IMR-90 (cell line): Measurements from ENCODE around the gene AGGF1.

Experiments
- BHLHE40 ChIP-seq: fragments of 150-350 bp; IDR thresholded peaks from 2 replicates; pipeline ENCODE4 v1.6.1; 2016; ENCODE audit warnings: mild to moderate bottlenecking, low read depth, low read length
- CEBPB ChIP-seq: IDR thresholded peaks from 2 replicates; pipeline ENCODE4 v1.6.1; 2012; ENCODE audit warnings: low read depth, low read length, improper control_type of control experiment
- MAFK ChIP-seq: IDR thresholded peaks from 2 replicates; pipeline ENCODE4 v1.6.1; 2012; ENCODE audit warnings: low read depth, low read length, improper control_type of control experiment
- MAZ ChIP-seq: IDR thresholded peaks from 2 replicates; pipeline ENCODE4 v1.6.1; 2012; ENCODE audit warnings: low read depth, mild to moderate bottlenecking, low read length, improper control_type of control experiment, moderate library complexity, borderline replicate concordance
- MXI1 ChIP-seq: IDR thresholded peaks from 2 replicates; pipeline ENCODE4 v1.6.1; 2012; ENCODE audit warnings: low read depth, mild to moderate bottlenecking, low read length, moderate library complexity, borderline replicate concordance
- POLR2A ChIP-seq: IDR thresholded peaks from 2 replicates; pipeline ENCODE4 v1.6.1; 2012; ENCODE audit warnings: mild to moderate bottlenecking, low read depth, low read length
- RAD21 ChIP-seq: IDR thresholded peaks from 2 replicates; pipeline ENCODE4 v1.6.1; 2012; ENCODE audit warnings: low read length, improper control_type of control experiment
- RCOR1 ChIP-seq: IDR thresholded peaks from 2 replicates; pipeline ENCODE4 v1.6.1; 2012; ENCODE audit warnings: mild to moderate bottlenecking, low read length, improper control_type of control experiment; ENCODE audit not compliant: insufficient replicate concordance
- RFX5 ChIP-seq: IDR thresholded peaks from 2 replicates; pipeline ENCODE4 v1.8.0; 2012; ENCODE audit warnings: low read depth, mild to moderate bottlenecking, low read length, moderate library complexity
- SMC3 ChIP-seq: fragments of 150-350 bp; IDR thresholded peaks from 2 replicates; pipeline ENCODE4 v1.6.1; 2016; ENCODE audit warnings: low read depth, mild to moderate bottlenecking, antibody characterized with exemption, low read length, moderate library complexity
- TF ChIP-seq, protein P1 (sequence below): conservative IDR thresholded peaks from 2 replicates; pipeline ENCODE4 v1.5.1; 2012; ENCODE audit warnings: mild to moderate bottlenecking, low read depth, low read length, improper control_type of control experiment
- TF ChIP-seq, protein P2 (sequence below): fragments of 150-350 bp; IDR thresholded peaks from 2 replicates; pipeline ENCODE4 v1.6.1; 2017; ENCODE audit warnings: mild to moderate bottlenecking, antibody characterized with exemption, low read length, low read depth

DNA sequence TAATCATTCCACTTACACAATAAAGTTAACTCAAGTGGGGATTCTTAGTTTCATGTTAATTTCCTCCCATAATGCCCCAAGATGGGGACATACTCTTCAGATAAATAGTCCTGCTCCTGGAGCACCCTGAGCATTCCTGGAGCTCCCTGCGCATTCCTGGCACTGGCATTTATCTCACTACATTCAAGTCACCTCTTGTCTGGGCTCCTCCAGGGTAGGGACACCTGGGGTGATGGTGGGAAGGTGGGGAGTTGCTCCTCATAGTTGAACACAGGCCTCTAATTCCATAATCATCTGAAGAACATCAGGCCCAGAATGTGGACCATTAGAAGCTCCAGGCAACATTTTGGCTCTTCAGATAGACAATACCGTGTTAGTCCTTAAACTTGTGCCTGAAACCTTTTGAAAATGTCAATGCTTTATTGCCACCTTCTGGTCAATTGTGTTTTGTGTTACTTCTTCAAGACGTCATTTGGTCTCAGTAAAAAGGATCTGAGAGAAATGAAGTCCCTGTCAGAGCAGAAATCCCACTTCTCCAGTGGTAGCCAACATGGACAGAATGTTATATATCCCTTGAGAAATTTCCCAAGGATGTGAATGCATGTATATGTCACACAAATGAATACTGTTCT, 14.2 kb upstream of the AGGF1 start:
- TF ChIP-seq MXI1: no peak
- TF ChIP-seq, protein P1, sequence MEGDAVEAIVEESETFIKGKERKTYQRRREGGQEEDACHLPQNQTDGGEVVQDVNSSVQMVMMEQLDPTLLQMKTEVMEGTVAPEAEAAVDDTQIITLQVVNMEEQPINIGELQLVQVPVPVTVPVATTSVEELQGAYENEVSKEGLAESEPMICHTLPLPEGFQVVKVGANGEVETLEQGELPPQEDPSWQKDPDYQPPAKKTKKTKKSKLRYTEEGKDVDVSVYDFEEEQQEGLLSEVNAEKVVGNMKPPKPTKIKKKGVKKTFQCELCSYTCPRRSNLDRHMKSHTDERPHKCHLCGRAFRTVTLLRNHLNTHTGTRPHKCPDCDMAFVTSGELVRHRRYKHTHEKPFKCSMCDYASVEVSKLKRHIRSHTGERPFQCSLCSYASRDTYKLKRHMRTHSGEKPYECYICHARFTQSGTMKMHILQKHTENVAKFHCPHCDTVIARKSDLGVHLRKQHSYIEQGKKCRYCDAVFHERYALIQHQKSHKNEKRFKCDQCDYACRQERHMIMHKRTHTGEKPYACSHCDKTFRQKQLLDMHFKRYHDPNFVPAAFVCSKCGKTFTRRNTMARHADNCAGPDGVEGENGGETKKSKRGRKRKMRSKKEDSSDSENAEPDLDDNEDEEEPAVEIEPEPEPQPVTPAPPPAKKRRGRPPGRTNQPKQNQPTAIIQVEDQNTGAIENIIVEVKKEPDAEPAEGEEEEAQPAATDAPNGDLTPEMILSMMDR: peak; percentile 43
- TF ChIP-seq CEBPB: no peak
- no peak for TF ChIP-seq RCOR1
- no peak for TF ChIP-seq POLR2A
- no peak for TF ChIP-seq RFX5
- TF ChIP-seq, protein P2, sequence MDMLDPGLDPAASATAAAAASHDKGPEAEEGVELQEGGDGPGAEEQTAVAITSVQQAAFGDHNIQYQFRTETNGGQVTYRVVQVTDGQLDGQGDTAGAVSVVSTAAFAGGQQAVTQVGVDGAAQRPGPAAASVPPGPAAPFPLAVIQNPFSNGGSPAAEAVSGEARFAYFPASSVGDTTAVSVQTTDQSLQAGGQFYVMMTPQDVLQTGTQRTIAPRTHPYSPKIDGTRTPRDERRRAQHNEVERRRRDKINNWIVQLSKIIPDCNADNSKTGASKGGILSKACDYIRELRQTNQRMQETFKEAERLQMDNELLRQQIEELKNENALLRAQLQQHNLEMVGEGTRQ: no peak
- TF ChIP-seq SMC3: peak; percentile 32; the same call in 1 of the 2 replicates
- TF ChIP-seq RAD21: peak; percentile 53
- no peak for TF ChIP-seq MAFK
- TF ChIP-seq BHLHE40: no peak
- no peak for TF ChIP-seq MAZ
